ENCODE results near the gene TOP1. TPM values are rescaled to one million over a fixed set of nuclear protein-coding genes. Genes with fewer than 3 reads are reported as not detected.

The TOP1 gene
- total and polyA plus RNA-seq, 2 of the 4 experiments (the other 2 are of a cell fraction), result 14.0 to 21.5 TPM

DNA sequence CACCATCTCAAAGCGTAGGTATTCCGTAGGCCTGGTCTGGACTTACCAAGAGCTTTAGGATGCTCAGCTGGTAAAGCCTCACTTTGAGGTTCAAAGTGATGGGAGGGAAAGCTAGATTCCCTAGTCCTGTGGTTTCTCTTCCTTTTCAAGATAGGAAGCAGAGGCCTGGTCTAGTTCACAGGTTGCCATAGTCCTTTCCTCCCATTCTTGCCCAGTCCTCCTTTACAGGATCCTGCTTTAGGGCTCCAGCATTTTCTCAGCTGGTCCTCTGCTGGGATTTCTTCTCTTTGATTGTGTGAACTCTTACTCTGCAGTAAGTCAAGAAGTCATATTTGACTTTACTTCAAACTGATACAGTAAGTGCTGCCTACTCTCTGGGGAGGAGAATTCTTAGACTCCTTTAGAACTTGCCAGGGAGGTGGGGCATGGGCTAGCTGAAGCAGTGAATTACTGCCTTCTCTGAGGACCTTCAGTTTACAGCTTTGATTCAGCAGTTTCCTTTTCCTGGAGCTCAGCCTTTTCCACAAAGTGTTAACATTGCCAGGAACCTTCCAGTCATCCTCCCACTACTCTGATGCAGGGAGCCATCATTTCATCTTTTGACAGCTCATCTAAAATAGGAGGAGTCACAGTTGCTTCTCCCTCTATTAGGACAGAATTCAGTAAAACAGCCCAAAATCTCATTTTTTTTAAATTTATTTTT, 65.9 kb downstream of the TOP1 start (continued):
- TF ChIP-seq MAZ (IDR thresholded peaks at IDR 0.05; ENCODE audit: borderline replicate concordance, low read depth, low read length), result no peak
- no peak for TF ChIP-seq FOS (IDR thresholded peaks at IDR 0.05; ENCODE audit: low read depth, low read length)

DNA sequence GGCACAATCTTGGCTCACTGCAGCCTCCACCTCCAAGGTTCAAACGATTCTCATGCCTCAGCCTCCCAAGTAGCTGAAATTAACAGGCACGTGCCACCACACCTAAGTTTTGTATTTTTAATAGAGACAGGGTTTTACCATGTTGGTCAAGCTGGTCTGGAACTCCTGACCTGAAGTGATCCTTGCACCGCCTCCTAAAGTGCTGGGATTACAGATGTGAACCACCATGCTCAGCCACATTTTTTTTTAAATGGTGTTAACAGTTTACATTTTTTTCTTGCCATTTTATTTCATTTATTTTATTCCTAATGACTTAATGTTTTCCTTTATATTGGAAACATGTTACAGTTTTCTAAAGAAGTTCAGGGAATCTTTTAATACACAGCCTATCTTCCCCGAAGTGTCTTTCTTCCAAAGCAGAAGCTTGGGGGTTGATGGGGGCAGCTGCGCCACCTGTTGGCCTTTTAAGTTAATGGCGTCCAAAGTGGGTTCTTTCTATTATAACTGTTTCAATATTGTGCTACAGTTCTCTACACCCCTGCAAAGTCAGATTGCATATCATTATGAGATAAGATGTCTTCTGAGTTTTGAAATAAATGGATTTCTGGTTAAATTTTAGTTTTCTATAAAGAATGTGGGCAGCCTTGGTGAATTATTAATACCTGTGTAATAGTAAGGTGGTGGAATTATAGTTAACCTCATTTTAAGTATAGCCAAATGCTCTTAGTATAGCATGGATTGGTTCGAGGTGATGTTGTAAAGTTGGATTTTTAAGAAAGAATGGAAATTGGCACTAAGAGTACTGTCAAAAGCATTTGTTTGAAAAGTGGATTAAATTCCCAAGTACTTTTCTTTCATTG, 66.7 kb downstream of the TOP1 start:
- H3K36me3 ChIP-seq (ENCODE audit: control insufficient read depth, insufficient read depth, low read length), result peaks cover 45% of the 10 kb centered on the region
- no peak overlapping the region for H4K8ac ChIP-seq (ENCODE audit: low read depth in 2 of 2, low read length in 2 of 2)
- intact Hi-C loops (cut with micrococcal nuclease), result loop anchor here (1.0 kb wide), 3 partner anchors 65 to 127 kb away; no protein-coding TSS in a partner anchor
- H2AFZ ChIP-seq (replicated peaks; ENCODE audit: low read length, poor library complexity), result no peak overlapping the region
- no peak overlapping the region for H3K18ac ChIP-seq (ENCODE audit: low read depth, low read length)
- ChIA-PET POLR2A (ENCODE audit: unreplicated experiment) (no interaction called here), CTCF (interaction anchor here (1.0 to 2.1 kb wide), 5 partner anchors 12 to 127 kb away, joined by 3 to 15 read pairs (median 3); no protein-coding TSS in a partner anchor)
- no peak overlapping the region for H2AK5ac ChIP-seq (ENCODE audit: low read depth, low read length)
- H4K5ac ChIP-seq (ENCODE audit: low read depth, low read length), result no peak overlapping the region
- dilution Hi-C loops (cut with HindIII; ENCODE audit: low sequenced_read_pairs, unreplicated experiment), result no loop called here
- H3K4me2 ChIP-seq (ENCODE audit: low read depth, low read length), result no peak overlapping the region
- 100% methylated on average over 1 of the region's 7 CpGs; no CpG with 5 or more reads in 1 of the 2 experiments for WGBS, 2 experiments (ENCODE audit: extremely low coverage in 2 of 2, insufficient read length in 1 of 2)
- no peak overlapping the region for H2BK5ac ChIP-seq (ENCODE audit: low read depth, low read length, poor library complexity, severe bottlenecking)
- DNase-seq (peak; percentile 67), ATAC-seq (ENCODE audit: low read depth) (peak; percentile 73)
- no peak overlapping the region for H2BK120ac ChIP-seq (ENCODE audit: low read depth, low read length)
- in situ Hi-C loops (cut with MboI; ENCODE audit: low sequenced_read_pairs), result no loop called here
- H3K23ac ChIP-seq (ENCODE audit: low read depth, low read length), result no peak overlapping the region
- no peak overlapping the region for H4K91ac ChIP-seq (ENCODE audit: insufficient read depth, low read depth, low read length)
- H4K20me1 ChIP-seq (ENCODE audit: insufficient read depth, low read length), result 0 out of 2 replicates have a peak, but pooled peaks cover 8% of the 10 kb centered on the region
- H2BK20ac ChIP-seq (ENCODE audit: low read depth, low read length), result no peak overlapping the region
- no peak overlapping the region for H3K4me3 ChIP-seq (ENCODE audit: insufficient read depth, low read depth, low read length)
- H2AK9ac ChIP-seq (replicated peaks; ENCODE audit: low read depth, low read length, poor library complexity), result no peak overlapping the region
- no peak overlapping the region for H2BK15ac ChIP-seq (ENCODE audit: low read depth, low read length)
- H3K27ac ChIP-seq (ENCODE audit: insufficient read depth, low read length), result no peak overlapping the region
- peaks cover 5% of the 10 kb centered on the region; the same call in 1 of the 2 replicates for H3K9me1 ChIP-seq (ENCODE audit: insufficient read depth, low read length)
- BruUV-seq (replicated peaks), result no TSS peak
- H3K56ac ChIP-seq (ENCODE audit: extremely low read depth, insufficient read depth, low read length), result no peak overlapping the region
- H3K4ac ChIP-seq (ENCODE audit: low read depth, low read length), result no peak overlapping the region
- H3K4me1 ChIP-seq (ENCODE audit: control insufficient read depth, insufficient read depth, low read length), result peaks cover 23% of the 10 kb centered on the region
- no peak overlapping the region for H3K9ac ChIP-seq (ENCODE audit: low read depth, low read length)
- no peaks in the 10 kb centered on the region for H3K27me3 ChIP-seq (ENCODE audit: control insufficient read depth, insufficient read depth, low read length)
- no peaks in the 10 kb centered on the region for H3K9me3 ChIP-seq (ENCODE audit: control insufficient read depth, insufficient read depth, low read length)
- H3K79me1 ChIP-seq (ENCODE audit: low read depth in 1 of 2, low read length in 2 of 2), result peaks cover 23 to 50% of the 10 kb centered on the region in 2 experiments
- H3K14ac ChIP-seq (replicated peaks; ENCODE audit: low read depth, low read length), result no peak overlapping the region
- no peak for TF ChIP-seq FOS (IDR thresholded peaks at IDR 0.05; ENCODE audit: low read depth, low read length)
- no peak for TF ChIP-seq NFE2L2 (IDR thresholded peaks at IDR 0.05; ENCODE audit: low read depth, low read length)
- TF ChIP-seq MAFK (IDR thresholded peaks at IDR 0.05; ENCODE audit: low read depth, low read length), result no peak
- TF ChIP-seq, protein P1, sequence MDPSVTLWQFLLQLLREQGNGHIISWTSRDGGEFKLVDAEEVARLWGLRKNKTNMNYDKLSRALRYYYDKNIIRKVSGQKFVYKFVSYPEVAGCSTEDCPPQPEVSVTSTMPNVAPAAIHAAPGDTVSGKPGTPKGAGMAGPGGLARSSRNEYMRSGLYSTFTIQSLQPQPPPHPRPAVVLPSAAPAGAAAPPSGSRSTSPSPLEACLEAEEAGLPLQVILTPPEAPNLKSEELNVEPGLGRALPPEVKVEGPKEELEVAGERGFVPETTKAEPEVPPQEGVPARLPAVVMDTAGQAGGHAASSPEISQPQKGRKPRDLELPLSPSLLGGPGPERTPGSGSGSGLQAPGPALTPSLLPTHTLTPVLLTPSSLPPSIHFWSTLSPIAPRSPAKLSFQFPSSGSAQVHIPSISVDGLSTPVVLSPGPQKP (IDR thresholded peaks at IDR 0.05; ENCODE audit: borderline replicate concordance, low read depth, low read length), result no peak
- no peak for TF ChIP-seq CHD1 (IDR thresholded peaks at IDR 0.05; ENCODE audit: low read depth, low read length)
- TF ChIP-seq, protein P2, sequence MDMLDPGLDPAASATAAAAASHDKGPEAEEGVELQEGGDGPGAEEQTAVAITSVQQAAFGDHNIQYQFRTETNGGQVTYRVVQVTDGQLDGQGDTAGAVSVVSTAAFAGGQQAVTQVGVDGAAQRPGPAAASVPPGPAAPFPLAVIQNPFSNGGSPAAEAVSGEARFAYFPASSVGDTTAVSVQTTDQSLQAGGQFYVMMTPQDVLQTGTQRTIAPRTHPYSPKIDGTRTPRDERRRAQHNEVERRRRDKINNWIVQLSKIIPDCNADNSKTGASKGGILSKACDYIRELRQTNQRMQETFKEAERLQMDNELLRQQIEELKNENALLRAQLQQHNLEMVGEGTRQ (IDR thresholded peaks at IDR 0.05; ENCODE audit: low read depth, low read length), result no peak
- TF ChIP-seq, protein P3, sequence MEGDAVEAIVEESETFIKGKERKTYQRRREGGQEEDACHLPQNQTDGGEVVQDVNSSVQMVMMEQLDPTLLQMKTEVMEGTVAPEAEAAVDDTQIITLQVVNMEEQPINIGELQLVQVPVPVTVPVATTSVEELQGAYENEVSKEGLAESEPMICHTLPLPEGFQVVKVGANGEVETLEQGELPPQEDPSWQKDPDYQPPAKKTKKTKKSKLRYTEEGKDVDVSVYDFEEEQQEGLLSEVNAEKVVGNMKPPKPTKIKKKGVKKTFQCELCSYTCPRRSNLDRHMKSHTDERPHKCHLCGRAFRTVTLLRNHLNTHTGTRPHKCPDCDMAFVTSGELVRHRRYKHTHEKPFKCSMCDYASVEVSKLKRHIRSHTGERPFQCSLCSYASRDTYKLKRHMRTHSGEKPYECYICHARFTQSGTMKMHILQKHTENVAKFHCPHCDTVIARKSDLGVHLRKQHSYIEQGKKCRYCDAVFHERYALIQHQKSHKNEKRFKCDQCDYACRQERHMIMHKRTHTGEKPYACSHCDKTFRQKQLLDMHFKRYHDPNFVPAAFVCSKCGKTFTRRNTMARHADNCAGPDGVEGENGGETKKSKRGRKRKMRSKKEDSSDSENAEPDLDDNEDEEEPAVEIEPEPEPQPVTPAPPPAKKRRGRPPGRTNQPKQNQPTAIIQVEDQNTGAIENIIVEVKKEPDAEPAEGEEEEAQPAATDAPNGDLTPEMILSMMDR (conservative IDR thresholded peaks at IDR 0.05; ENCODE audit: low read depth, low read length), result peak; percentile 85
- TF ChIP-seq RCOR1 (IDR thresholded peaks at IDR 0.05; ENCODE audit: insufficient replicate concordance, low read length), result no peak
